ENCODE data around the gene TMEM121. TPM values are rescaled to one million over a fixed set of nuclear protein-coding genes. Genes with fewer than 3 reads are reported as not detected.
A peak's percentile ranks its signal among the peaks of the same experiment; 100 is the strongest.
"Not testable (repeated sequence)": the region's sequence is repeated elsewhere in the genome, so short reads cannot be mapped to it uniquely, and the experiment has no call there.

TMEM121 gene
- total RNA-seq, 3 donors from 2014 or later (not counting 1 experiment from before 2014, with no cell fraction given): 0.54 to 0.80 TPM; not detected in 1

DNA sequence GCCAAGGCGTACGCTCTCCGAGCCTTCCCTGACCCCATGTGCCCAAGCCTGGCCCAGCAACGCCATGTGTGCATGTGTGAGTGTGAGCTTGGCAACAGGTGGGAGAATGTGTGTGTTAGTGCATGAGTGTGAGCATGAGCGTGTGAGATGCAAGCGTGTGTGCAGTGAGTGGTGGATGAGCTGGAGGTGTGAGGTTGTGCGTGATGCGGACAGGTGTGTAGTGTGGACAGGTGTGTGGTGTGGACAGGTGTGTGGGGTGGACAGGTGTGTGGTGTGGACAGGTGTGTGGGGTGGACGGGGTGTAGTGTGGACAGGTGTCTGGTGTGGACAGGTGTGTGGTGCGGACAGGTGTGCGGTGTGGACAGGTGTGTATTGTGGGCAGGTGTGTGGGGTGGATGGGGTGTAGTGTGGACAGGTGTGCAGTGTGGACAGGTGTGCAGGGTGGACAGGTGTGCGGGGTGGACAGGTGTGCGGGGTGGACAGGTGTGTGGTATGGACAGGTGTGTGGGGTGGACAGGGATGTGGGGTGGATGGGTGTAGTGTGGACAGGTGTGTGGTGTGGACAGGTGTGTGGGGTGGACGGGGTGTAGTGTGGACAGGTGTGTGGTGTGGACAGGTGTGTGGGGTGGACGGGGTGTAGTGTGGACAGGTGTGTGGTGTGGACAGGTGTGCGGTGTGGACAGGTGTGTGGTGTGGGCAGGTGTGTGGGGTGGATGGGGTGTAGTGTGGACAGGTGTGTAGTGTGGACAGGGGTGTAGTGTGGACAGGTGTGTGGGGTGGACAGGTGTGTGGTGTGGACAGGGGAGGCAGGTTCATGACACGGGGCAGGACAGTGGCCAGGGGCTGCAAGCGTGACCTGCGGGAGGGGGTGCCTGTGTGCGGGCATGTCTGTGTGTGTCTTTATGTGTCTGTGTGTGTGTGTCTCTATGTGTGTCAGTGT, 41.1 kb downstream of the TMEM121 start:
- WGBS (ENCODE audit: insufficient coverage): 90% methylated on average over 20 of the region's 20 CpGs
- H3K9me3 Mint-ChIP-seq; DNase-seq; H3K27ac Mint-ChIP-seq; H3K36me3 Mint-ChIP-seq; H3K4me3 ChIP-seq (ENCODE audit: low read length); H3K27me3 Mint-ChIP-seq (ENCODE audit: low read depth in 2 of 2); H3K9me3 ChIP-seq (ENCODE audit: control insufficient read depth, insufficient read depth, low read length); H3K36me3 ChIP-seq (ENCODE audit: control insufficient read depth, insufficient read depth, low read length); intact Hi-C loops (cut with micrococcal nuclease); H3K27me3 ChIP-seq (ENCODE audit: control insufficient read depth, insufficient read depth, low read length); ATAC-seq; H3K4me3 Mint-ChIP-seq: not testable (repeated sequence)
- H3K4me1 Mint-ChIP-seq: peaks cover 0 to 16% of the 10 kb centered on the region in 2 donors
- H3K27ac ChIP-seq (ENCODE audit: low read length): peak overlapping the region; percentile 57
- H3K4me1 ChIP-seq (ENCODE audit: control insufficient read depth, insufficient read depth, low read length): peaks cover 19% of the 10 kb centered on the region

DNA sequence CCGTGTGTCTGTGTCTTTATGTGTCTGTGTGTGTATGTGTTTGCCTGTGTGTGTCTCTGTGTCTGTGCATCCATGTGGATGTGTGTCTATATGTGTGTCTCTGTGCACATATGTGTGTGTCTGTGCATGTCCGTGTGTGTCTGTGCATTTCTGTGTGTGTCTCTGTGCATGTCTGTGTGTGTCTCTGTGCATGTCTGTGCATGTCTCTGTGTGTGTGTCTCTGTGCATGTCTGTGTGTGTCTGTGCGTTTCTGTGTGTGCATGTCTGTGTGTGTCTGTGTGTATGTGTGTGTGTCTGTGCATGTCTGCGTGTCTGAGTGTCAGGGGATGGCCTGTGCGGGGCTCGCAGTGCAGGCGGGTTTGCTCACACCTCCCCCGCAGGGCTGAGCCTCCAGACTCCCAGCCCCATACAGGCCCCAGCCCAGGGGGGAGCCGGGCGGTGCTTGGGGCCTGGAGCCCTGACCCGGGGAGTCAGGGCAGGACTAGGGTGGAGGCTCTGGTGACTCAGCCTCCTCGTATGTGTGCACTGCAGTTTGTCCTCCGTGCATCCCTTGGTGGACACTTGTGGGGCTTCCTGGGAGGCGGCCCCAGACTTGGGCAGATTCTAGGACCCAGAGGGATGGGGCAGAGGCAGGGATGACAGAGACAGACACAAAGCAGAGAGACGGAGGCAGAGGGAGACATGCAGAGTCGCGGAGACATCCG, 41.9 kb downstream of the TMEM121 start:
- H3K27me3 ChIP-seq (ENCODE audit: control insufficient read depth, insufficient read depth, low read length); intact Hi-C loops (cut with micrococcal nuclease); DNase-seq; H3K36me3 ChIP-seq (ENCODE audit: control insufficient read depth, insufficient read depth, low read length); H3K9me3 ChIP-seq (ENCODE audit: control insufficient read depth, insufficient read depth, low read length); H3K27me3 Mint-ChIP-seq (ENCODE audit: low read depth in 2 of 2); H3K4me1 Mint-ChIP-seq; H3K36me3 Mint-ChIP-seq; H3K4me3 ChIP-seq (ENCODE audit: low read length); H3K27ac Mint-ChIP-seq; H3K4me3 Mint-ChIP-seq; H3K9me3 Mint-ChIP-seq: not testable (repeated sequence)
- peaks cover 11% of the 10 kb centered on the region for H3K4me1 ChIP-seq (ENCODE audit: control insufficient read depth, insufficient read depth, low read length)
- peak in 1 of 3 donors; percentile 18 for ATAC-seq
- WGBS (ENCODE audit: insufficient coverage): 49% methylated on average over 14 of the region's 18 CpGs
- H3K27ac ChIP-seq (ENCODE audit: low read length): peak overlapping the region; percentile 19

DNA sequence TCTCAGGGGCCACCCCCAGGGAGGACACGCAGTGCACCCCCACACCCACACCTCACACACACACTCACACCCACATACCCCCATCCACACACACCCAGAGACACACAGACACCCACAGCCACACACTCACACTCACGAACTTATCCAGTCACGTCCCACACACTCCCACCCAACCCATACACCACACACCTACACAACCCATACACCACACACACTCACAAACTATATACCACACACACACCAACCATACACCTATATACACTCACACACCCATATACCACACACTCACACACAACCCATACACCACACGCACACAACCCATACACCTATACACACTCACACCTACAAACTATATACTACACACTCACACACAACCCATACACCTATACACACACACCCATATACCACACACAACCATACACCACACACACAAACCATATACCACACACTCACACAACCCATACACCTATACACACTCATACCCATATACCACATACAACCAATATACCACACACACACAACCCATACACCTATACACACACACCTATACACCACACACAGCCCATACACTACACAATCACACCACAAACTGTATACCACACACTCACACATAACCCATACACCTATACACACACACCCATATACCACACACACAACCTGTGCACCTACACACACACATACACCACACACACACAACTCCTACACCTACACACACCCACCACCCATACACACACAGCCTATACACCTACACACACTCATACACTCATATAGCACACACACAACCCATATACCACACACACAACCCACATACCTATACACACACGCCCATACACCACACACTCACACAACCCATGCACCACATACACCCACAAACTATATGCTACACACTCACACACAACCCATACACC, 42.7 kb downstream of the TMEM121 start:
- no peaks in the 10 kb centered on the region for H3K9me3 Mint-ChIP-seq
- peaks cover 0 to 5% of the 10 kb centered on the region in 2 donors for H3K4me1 Mint-ChIP-seq
- Histone ChIP-seq H3K27me3 (ENCODE audit: control insufficient read depth, insufficient read depth, low read length) (no peaks in the 10 kb centered on the region), H3K36me3 (ENCODE audit: control insufficient read depth, insufficient read depth, low read length) (no peaks in the 10 kb centered on the region), H3K9me3 (ENCODE audit: control insufficient read depth, insufficient read depth, low read length) (no peaks in the 10 kb centered on the region), H3K4me3 (ENCODE audit: low read length) (no peak overlapping the region), H3K27ac (ENCODE audit: low read length) (peak overlapping the region; percentile 71), H3K4me1 (ENCODE audit: control insufficient read depth, insufficient read depth, low read length) (peaks cover 5% of the 10 kb centered on the region)
- TF ChIP-seq, protein P1, sequence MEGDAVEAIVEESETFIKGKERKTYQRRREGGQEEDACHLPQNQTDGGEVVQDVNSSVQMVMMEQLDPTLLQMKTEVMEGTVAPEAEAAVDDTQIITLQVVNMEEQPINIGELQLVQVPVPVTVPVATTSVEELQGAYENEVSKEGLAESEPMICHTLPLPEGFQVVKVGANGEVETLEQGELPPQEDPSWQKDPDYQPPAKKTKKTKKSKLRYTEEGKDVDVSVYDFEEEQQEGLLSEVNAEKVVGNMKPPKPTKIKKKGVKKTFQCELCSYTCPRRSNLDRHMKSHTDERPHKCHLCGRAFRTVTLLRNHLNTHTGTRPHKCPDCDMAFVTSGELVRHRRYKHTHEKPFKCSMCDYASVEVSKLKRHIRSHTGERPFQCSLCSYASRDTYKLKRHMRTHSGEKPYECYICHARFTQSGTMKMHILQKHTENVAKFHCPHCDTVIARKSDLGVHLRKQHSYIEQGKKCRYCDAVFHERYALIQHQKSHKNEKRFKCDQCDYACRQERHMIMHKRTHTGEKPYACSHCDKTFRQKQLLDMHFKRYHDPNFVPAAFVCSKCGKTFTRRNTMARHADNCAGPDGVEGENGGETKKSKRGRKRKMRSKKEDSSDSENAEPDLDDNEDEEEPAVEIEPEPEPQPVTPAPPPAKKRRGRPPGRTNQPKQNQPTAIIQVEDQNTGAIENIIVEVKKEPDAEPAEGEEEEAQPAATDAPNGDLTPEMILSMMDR (IDR thresholded peaks at IDR 0.05): no peak
- intact Hi-C loops (cut with micrococcal nuclease): no loop called here
- no peaks in the 10 kb centered on the region for H3K36me3 Mint-ChIP-seq
- ATAC-seq: peak in 1 of 3 donors; percentile 4
- H3K27ac Mint-ChIP-seq: no peak overlapping the region
- H3K4me3 Mint-ChIP-seq: no peak overlapping the region
- H3K27me3 Mint-ChIP-seq (ENCODE audit: low read depth in 2 of 2): no peaks in the 10 kb centered on the region
- WGBS (ENCODE audit: insufficient coverage): 76% methylated on average over 4 of the region's 5 CpGs
- DNase-seq: no peak

DNA sequence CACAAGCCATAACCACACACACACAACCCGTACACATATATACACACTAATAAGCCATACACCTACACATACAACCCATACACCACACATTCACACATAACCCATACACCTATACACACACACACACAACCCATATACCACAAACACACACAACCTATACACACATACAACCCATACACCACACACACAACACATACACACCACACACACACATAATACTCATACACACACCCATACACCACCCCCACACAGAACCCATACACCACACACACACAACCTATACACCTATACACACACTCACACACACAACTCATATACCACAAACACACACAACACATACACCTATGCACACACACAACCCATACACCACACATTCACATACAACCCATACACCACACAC, 44.1 kb downstream of the TMEM121 start:
- no peaks in the 10 kb centered on the region for H3K27me3 Mint-ChIP-seq (ENCODE audit: low read depth in 2 of 2)
- Histone ChIP-seq H3K4me1 (ENCODE audit: control insufficient read depth, insufficient read depth, low read length) (peaks cover 5% of the 10 kb centered on the region), H3K36me3 (ENCODE audit: control insufficient read depth, insufficient read depth, low read length) (no peaks in the 10 kb centered on the region), H3K27me3 (ENCODE audit: control insufficient read depth, insufficient read depth, low read length) (no peaks in the 10 kb centered on the region), H3K27ac (ENCODE audit: low read length) (peak overlapping the region; percentile 72), H3K9me3 (ENCODE audit: control insufficient read depth, insufficient read depth, low read length) (no peaks in the 10 kb centered on the region), H3K4me3 (ENCODE audit: low read length) (no peak overlapping the region)
- H3K27ac Mint-ChIP-seq: no peak overlapping the region
- WGBS (ENCODE audit: insufficient coverage): 97% methylated on average over 1 of the region's 1 CpG
- intact Hi-C loops (cut with micrococcal nuclease): no loop called here
- no peaks in the 10 kb centered on the region for H3K9me3 Mint-ChIP-seq
- TF ChIP-seq, protein P1 (IDR thresholded peaks at IDR 0.05): no peak
- ATAC-seq (no peak), DNase-seq (no peak)
- no peaks in the 10 kb centered on the region for H3K36me3 Mint-ChIP-seq
- H3K4me1 Mint-ChIP-seq: no peaks in the 10 kb centered on the region
- H3K4me3 Mint-ChIP-seq: no peak overlapping the region

DNA sequence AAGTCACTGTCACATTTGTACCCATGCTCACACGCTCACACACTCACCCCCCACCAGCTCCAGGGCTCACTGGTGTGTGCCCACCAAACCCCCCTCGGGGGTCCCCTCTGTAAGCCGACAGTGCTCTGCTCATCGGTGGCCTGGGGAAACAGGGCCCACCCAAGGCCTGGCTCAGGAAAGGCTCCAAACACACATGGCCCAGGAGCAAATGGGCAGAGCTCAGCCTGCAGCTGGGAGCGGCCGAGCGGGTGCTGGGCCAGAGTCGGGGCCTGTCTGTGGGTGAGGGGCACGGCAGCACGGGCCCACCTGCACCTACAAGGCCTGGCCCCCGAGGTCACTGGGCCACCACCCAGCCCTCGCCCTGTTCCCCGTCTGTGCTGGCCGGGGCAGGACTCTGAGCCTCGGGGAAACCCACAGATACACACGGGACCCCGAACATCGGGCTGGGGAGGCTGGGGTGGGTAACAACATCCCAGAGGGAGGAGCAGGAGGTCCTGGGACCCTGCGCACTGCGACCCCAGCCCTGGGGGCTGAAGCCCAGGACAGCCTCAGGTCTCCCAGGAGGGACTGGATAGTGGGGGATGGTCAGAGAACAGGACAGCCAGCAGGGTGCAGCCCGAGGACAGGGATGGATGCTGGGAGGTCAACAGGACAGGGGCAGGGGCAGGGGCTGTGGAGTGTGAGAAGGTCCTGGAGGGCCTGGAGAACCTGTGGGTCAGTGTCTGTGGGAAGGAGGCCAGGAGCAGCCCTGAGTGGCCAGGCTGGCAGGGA, 45.0 kb downstream of the TMEM121 start:
- H3K27me3 ChIP-seq (ENCODE audit: control insufficient read depth, insufficient read depth, low read length); H3K9me3 Mint-ChIP-seq; H3K27me3 Mint-ChIP-seq (ENCODE audit: low read depth in 2 of 2); H3K36me3 Mint-ChIP-seq; H3K36me3 ChIP-seq (ENCODE audit: control insufficient read depth, insufficient read depth, low read length); H3K4me3 ChIP-seq (ENCODE audit: low read length); H3K4me3 Mint-ChIP-seq; H3K27ac Mint-ChIP-seq; intact Hi-C loops (cut with micrococcal nuclease); DNase-seq; H3K4me1 Mint-ChIP-seq; H3K4me1 ChIP-seq (ENCODE audit: control insufficient read depth, insufficient read depth, low read length); ATAC-seq; H3K9me3 ChIP-seq (ENCODE audit: control insufficient read depth, insufficient read depth, low read length): not testable (repeated sequence)
- WGBS (ENCODE audit: insufficient coverage): 65% methylated on average over 12 of the region's 21 CpGs
- H3K27ac ChIP-seq (ENCODE audit: low read length): peak overlapping the region; percentile 72

Measured in natural killer cell (primary cell).